K562 (cell line): ENCODE results near the gene TNFSF9. TPM values are rescaled to one million over a fixed set of nuclear protein-coding genes. Genes with fewer than 3 reads are reported as not detected.
A peak's percentile ranks its signal among the peaks of the same experiment; 100 is the strongest.

ENCODE experiments used
- ATAC-seq: fragments of 200-7000 bp; cut with Tn5 transposase; 3 replicates; pipeline ENCODE4 v1.9.1; 2020; ENCODE audit warnings: moderate library complexity
- BruUV-seq: library from RNA; stranded (reverse); fragments of 400-500 nt; replicated peaks from 2 replicates; lab custom pipeline; 2021; lab: Mats Ljungman, UMichigan
- CTCF ChIA-PET: fragments of 300-600 bp; formaldehyde crosslinking; extraction: SDS; loops from one replicate; lab custom pipeline; 2021; ENCODE audit warnings: low intra/inter-chr PET ratio; lab: Yijun Ruan, JAX
- POLR2A ChIA-PET: fragments of 300-600, 350-650 bp; sonication (Branson Sonifier 250); formaldehyde crosslinking; extraction: SDS; loops from one replicate; lab custom pipeline; 2021; ENCODE audit warnings: antibody characterized with exemption, inconsistent platforms; lab: Yijun Ruan, JAX
- DNase-seq, 4 experiments: peaks; one replicate each; pipeline versions ENCODE4 v3.0.0 to v3.0.0-alpha.2; 2011 to 2018; ENCODE audit warnings: low spot score in 3 of 4, mixed read lengths in 3 of 4; ENCODE audit errors: extremely low read depth in 1 of 4
- FAIRE-seq: peaks from 2 replicates; lab custom pipeline; 2011; peaks lifted over from hg19 to GRCh38; lab: Jason Lieb, UNC
- H2AFZ ChIP-seq: 2 replicates; pipeline ENCODE4 v1.6.0; 2011; ENCODE audit warnings: low read depth, low read length, control low read depth, inconsistent platforms
- H3K27ac ChIP-seq: fragments of 200-600 bp; 3 replicates; pipeline ENCODE4 v1.8.0; 2011; ENCODE audit warnings: low read depth, mild to moderate bottlenecking, control low read depth, inconsistent platforms, low read length, moderate library complexity, mixed read lengths; ENCODE audit errors: extremely low read depth
- H3K27me3 ChIP-seq, 2 experiments: fragments of 300-600 bp in 1 of 2; 2 replicates in 1 of 2; 3 replicates in 1 of 2; pipeline versions ENCODE4 v1.6.0 to v1.8.0; 2011; ENCODE audit warnings: inconsistent platforms in 2 of 2, low read length in 2 of 2, mild to moderate bottlenecking in 1 of 2, mixed read lengths in 1 of 2, moderate library complexity in 1 of 2; ENCODE audit not compliant: control insufficient read depth in 2 of 2, insufficient read depth in 2 of 2
- H3K36me3 ChIP-seq: fragments of 300-600 bp; 3 replicates; pipeline ENCODE4 v1.8.0; 2011; ENCODE audit warnings: mild to moderate bottlenecking, low read length, inconsistent platforms; ENCODE audit not compliant: control insufficient read depth, insufficient read depth
- H3K4me1 ChIP-seq, 2 experiments: fragments of 200-600 bp in 1 of 2; replicated peaks in 1 of 2; 2 replicates in 1 of 2; 3 replicates in 1 of 2; pipeline versions ENCODE4 v1.5.1 to v1.8.0; 2011; ENCODE audit warnings: inconsistent platforms in 2 of 2, low read length in 2 of 2, mild to moderate bottlenecking in 1 of 2, mixed read lengths in 1 of 2, moderate library complexity in 1 of 2; ENCODE audit not compliant: control insufficient read depth in 2 of 2, insufficient read depth in 2 of 2
- H3K4me2 ChIP-seq: 2 replicates; pipeline ENCODE4 v1.6.1; 2011; ENCODE audit warnings: low read length, control low read depth, inconsistent platforms, mixed read lengths; ENCODE audit not compliant: insufficient read depth
- H3K4me3 ChIP-seq: fragments of 200-600 bp; sonication (generic), shearing (Covaris generic); 2 replicates; pipeline ENCODE4 v1.5.1; 2016; ENCODE audit warnings: control low read depth, inconsistent platforms
- H3K79me2 ChIP-seq: fragments of 200-600 bp; 3 replicates; pipeline ENCODE4 v1.8.0; 2011; ENCODE audit warnings: low read length, inconsistent platforms; ENCODE audit not compliant: control insufficient read depth, insufficient read depth
- H3K9ac ChIP-seq, 2 experiments: 2 replicates each; pipeline versions ENCODE4 v1.6.0 to v1.6.1; 2011; ENCODE audit warnings: low read depth in 2 of 2, low read length in 2 of 2, control low read depth in 1 of 2, inconsistent platforms in 1 of 2, mild to moderate bottlenecking in 1 of 2, mixed read lengths in 1 of 2; ENCODE audit not compliant: insufficient read depth in 1 of 2
- H3K9me1 ChIP-seq: one replicate; pipeline ENCODE4 v1.6.0; 2011; ENCODE audit warnings: inconsistent platforms, mild to moderate bottlenecking, low read length, moderate library complexity; ENCODE audit not compliant: control insufficient read depth, insufficient read depth
- H3K9me3 ChIP-seq: replicated peaks from 2 replicates; pipeline ENCODE4 v1.5.1; 2011; ENCODE audit warnings: low read depth, low read length, inconsistent platforms; ENCODE audit not compliant: control insufficient read depth, insufficient read depth
- H4K20me1 ChIP-seq: replicated peaks from 2 replicates; pipeline ENCODE4 v1.6.1; 2011; ENCODE audit warnings: low read length, inconsistent platforms, mixed read lengths; ENCODE audit not compliant: control insufficient read depth, insufficient read depth
- FOXP4 ChIP-seq: sonication (generic); formaldehyde crosslinking; IDR thresholded peaks from 2 replicates; pipeline ENCODE4 v1.8.0; 2022; ENCODE audit warnings: mild to moderate bottlenecking, missing genetic modification reagents, borderline replicate concordance
- NRF1 ChIP-seq, 2 experiments: fragments of 450-650 bp; IDR thresholded peaks in 1 of 2; conservative IDR thresholded peaks in 1 of 2; 2 replicates each; pipeline ENCODE4 v1.6.1; 2014; ENCODE audit warnings: mild to moderate bottlenecking in 2 of 2
- SIX5 ChIP-seq, 2 experiments: IDR thresholded peaks; 2 replicates each; pipeline ENCODE4 v1.6.1; 2011; ENCODE audit warnings: low read length in 2 of 2, borderline replicate concordance in 1 of 2, low read depth in 1 of 2, mild to moderate bottlenecking in 1 of 2, moderate library complexity in 1 of 2; ENCODE audit not compliant: insufficient read depth in 1 of 2
- VEZF1 ChIP-seq: fragments of 200-800 bp; sonication (Bioruptor generic); IDR thresholded peaks from 2 replicates; pipeline ENCODE4 v1.6.1; 2017; ENCODE audit warnings: missing genetic modification characterization, missing compliant biosample characterization
- ZNF740 ChIP-seq, 3 experiments: fragments of 200-800 bp in 1 of 3; sonication (Bioruptor generic) in 1 of 3; sonication (generic) in 1 of 3; formaldehyde crosslinking in 1 of 3; IDR thresholded peaks; 2 replicates each; pipeline versions ENCODE4 v1.6.1 to v1.8.0; 2016 to 2022; ENCODE audit warnings: mild to moderate bottlenecking in 2 of 3, missing compliant biosample characterization in 2 of 3, missing genetic modification characterization in 2 of 3, missing genetic modification reagents in 1 of 3
- WGBS: fragments of 100-300 bp; shearing (Covaris generic); methylation state at CpG from one replicate; pipeline ENCODE4 v1.1.6; 2016; ENCODE audit warnings: low coverage, mixed read lengths; ENCODE audit not compliant: insufficient coverage; ENCODE audit errors: missing lambda C conversion rate; 5-methylcytosine and 5-hydroxymethylcytosine counted together
- in situ Hi-C: fragments of 300-500 bp; cut with MboI; formaldehyde crosslinking; loops from 4 replicates; pipeline ENCODE4 v1.15.0; 2018; ENCODE audit warnings: inconsistent platforms, mixed read lengths
- intact Hi-C: fragments of 100-400 bp; cut with micrococcal nuclease; formaldehyde crosslinking; loops from 2 replicates; pipeline ENCODE4 v1.14.2; 2022
- polyA plus RNA-seq, 8 experiments: library from polyadenylated mRNA; depleted of rRNA in 4 of 8; stranded (reverse) in 5 of 8; unstranded in 3 of 8; fragments of >200 nt; fragmentation: Nextera tagmentation in 2 of 8; fragmentation: Illumina TruSeq in 1 of 8; extraction: Ambion mirVana in 2 of 8; extraction: Trizol in 1 of 8; gene quantifications; 2 replicates each; pipeline versions ENCODE4 v1.2.1 to v1.2.3, GENCODE V29; 2011 to 2014; ENCODE audit warnings: inconsistent platforms in 1 of 8, missing spikeins in 1 of 8
- total RNA-seq, 7 experiments: library from RNA; depleted of rRNA in 6 of 7; stranded (reverse); fragments of >200 nt in 6 of 7; fragmentation: Illumina TruSeq in 2 of 7; extraction: Trizol in 2 of 7; gene quantifications; 2 replicates each; pipeline versions ENCODE4 v1.2.1 to v1.2.3, GENCODE V29; 2011 to 2021; ENCODE audit warnings: low replicate concordance in 1 of 7

The TNFSF9 gene
- total and polyA plus RNA-seq, 9 of the 15 experiments (the other 6 are each of a cell fraction or from before 2014, with no cell fraction given), result 1.4 to 17.9 (median 6.5) TPM

- no TSS peak for BruUV-seq
- H3K27ac ChIP-seq, result no peak within 1 kb of the TSS
- H3K36me3 ChIP-seq, result no peaks in the 10 kb centered on the region
- no peaks in the 10 kb centered on the region for H3K9me1 ChIP-seq
- H3K4me1 ChIP-seq, result peaks cover 0 to 19% of the 10 kb centered on the region in 2 experiments; a peak in 4 of 5 replicates
- POLR2A ChIA-PET, result interaction anchor here (0.6 to 0.7 kb wide), 2 partner anchors 23 to 710 kb away, joined by 3 read pairs; no protein-coding TSS in a partner anchor
- no peaks in the 10 kb centered on the region for H3K9me3 ChIP-seq
- H3K4me3 ChIP-seq, result 0 out of 2 replicates have a peak within 1 kb of the TSS, but pooled peaks have one; percentile 3
- FAIRE-seq (peak; percentile 91), DNase-seq (peak; percentile 71 to 76 (median 75)), ATAC-seq (peak; percentile 97)
- no peaks in the 10 kb centered on the region for H3K79me2 ChIP-seq
- H3K4me2 ChIP-seq, result peak within 1 kb of the TSS; percentile 49
- peak within 1 kb of the TSS; percentile 80 for H2AFZ ChIP-seq
- intact Hi-C loops (no loop called here), in situ Hi-C loops (no loop called here)
- no peaks in the 10 kb centered on the region for H4K20me1 ChIP-seq
- H3K9ac ChIP-seq, result peak within 1 kb of the TSS in 1 of 2 experiments; percentile 73; a peak in 3 of 4 replicates
- WGBS, result 7% methylated on average over 18 of the region's 24 CpGs
- CTCF ChIA-PET, result interaction anchor here (0.5 to 1.7 kb wide), 4 partner anchors 151 to 382 kb away, joined by 3 to 5 read pairs (median 3); no protein-coding TSS in a partner anchor
- no peaks in the 10 kb centered on the region for H3K27me3 ChIP-seq
- TF ChIP-seq FOXP4 (CRISPR knock-in tag), result no peak
- peak; percentile 100 for TF ChIP-seq ZNF740 (CRISPR knock-in tag; IDR thresholded peaks at IDR 0.05)
- TF ChIP-seq ZNF740 (tag; IDR thresholded peaks at IDR 0.05), result peak in 1 of 2 experiments; percentile 97; a peak in 2 of 4 replicates
- TF ChIP-seq VEZF1 (CRISPR knock-in tag), result peak; percentile 86
- TF ChIP-seq SIX5 (IDR thresholded peaks at IDR 0.05; ENCODE audit: borderline replicate concordance in 1 of 2, insufficient read depth in 1 of 2, low read depth in 1 of 2, low read length in 2 of 2), result no peak
- no peak for TF ChIP-seq NRF1 (conservative IDR thresholded peaks at IDR 0.05 in 1 of 2, IDR thresholded peaks at IDR 0.05 in 1 of 2)
These were observed 49.1 kb upstream of the TNFSF9 start, which contains the start of gene DENND1C for GRCh38 chr19:6481541-6482342. Gene DENND1C, minus strand, starts transcription at chr19:6481787. Its CDS starts 92 bp downstream, at chr19:6481695.
